ENCODE results near the gene MICA.

GRCh38 chr6:31450751-31451150 is 47.4 kb downstream of the MICA start:
- TF ChIP-seq POLR2A (IDR thresholded peaks at IDR 0.05; ENCODE audit: low read depth, low read length) (no peak), POLR2AphosphoS5 (IDR thresholded peaks at IDR 0.05; ENCODE audit: low read depth, low read length) (no peak)
